GM19372 (cell line): ENCODE data around the gene DPP6.

Experiments
- ATAC-seq: cut with Tn5 transposase; IDR thresholded peaks from one replicate; pipeline ENCODE4 v1.9.1; 2021; ENCODE audit warnings: mild to moderate bottlenecking, low read depth, moderate library complexity; ENCODE audit not compliant: unreplicated experiment

Gene DPP6

DNA sequence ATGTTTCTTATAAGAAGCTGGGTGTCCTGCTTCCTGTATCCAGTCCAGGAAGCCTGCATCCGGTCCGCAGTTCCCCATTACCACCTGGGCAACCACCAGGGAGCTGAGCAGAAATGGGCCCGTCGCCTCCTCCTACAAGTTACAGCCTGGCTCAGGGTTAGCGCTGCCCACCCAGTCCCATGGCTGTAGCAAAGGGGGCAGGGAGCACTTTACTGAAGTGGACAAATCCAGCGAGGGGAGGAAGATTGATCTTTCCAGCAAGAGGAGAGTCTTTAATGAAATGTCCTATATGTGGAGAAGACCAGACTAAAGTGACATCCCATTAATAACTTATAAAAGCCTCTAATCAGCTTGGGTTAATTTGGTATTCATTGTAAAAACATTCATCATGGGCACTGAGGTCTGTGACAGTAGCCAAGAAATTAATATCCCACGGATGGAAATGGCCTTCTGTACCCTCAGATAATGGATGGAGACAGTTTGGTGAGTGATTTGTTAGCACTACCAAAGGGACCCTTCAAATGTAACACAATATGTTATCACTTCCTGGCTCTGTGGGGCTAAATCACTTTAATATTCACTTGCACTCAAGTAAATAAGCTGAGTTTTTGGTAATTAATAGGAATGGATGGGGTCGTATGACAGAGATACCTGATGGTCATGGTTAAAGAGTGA lies 627.3 kb downstream of the DPP6 start:
- no peak for ATAC-seq

DNA sequence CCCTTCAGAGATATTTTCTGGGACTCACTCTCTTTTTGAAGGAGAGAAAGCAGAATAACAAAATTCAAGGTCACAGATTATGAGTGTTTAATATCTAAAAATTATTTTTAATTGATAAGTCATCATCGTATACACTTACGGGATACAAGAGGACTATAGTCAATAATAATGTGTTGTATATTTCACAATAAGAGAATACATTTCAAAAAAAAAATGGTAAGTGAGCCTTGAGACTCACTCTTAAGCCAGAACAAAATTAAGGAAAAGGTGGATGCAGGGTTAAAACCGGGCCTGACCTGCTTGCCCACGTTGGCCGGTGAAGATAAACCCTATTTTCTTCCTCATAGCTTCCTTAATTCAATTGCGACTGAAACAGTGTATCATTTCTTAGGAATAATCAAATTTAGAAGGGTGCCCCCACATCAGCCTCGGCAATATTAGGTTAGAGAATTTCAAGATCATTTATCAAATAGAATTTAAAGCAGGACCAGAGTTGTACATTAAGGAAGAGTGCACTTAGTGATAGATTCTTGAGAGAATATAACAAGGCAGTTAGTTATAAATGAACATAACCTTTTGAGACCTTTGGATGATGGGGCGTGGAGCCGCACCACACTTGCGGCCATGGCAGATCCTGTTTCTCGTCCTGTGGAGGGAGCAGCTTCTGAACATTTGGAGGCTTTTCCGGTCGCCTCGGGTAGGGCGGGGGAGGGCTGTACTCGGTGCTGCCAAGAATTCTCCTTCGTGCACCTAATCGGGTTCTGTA lies 628.9 kb downstream of the DPP6 start:
- no peak for ATAC-seq

DNA sequence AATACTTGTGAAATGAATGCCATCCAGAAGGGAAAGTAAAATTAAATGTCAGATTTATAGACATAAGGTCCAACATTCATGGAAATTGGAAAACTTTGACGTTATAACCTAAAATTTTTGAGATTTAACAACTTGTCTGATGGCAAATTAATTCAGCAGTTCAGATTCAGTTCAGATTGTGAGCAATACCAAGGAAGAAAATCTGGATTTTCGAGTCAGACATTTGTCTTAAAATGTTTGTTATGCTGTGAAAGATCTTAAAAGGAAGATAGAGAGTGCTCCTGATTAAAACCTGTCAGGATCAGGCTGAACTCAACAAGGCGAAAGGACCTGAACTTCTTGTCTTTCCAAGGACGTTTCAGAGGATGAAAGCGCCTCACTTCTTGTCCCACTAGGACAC lies 629.8 kb downstream of the DPP6 start:
- ATAC-seq, result no peak

DNA sequence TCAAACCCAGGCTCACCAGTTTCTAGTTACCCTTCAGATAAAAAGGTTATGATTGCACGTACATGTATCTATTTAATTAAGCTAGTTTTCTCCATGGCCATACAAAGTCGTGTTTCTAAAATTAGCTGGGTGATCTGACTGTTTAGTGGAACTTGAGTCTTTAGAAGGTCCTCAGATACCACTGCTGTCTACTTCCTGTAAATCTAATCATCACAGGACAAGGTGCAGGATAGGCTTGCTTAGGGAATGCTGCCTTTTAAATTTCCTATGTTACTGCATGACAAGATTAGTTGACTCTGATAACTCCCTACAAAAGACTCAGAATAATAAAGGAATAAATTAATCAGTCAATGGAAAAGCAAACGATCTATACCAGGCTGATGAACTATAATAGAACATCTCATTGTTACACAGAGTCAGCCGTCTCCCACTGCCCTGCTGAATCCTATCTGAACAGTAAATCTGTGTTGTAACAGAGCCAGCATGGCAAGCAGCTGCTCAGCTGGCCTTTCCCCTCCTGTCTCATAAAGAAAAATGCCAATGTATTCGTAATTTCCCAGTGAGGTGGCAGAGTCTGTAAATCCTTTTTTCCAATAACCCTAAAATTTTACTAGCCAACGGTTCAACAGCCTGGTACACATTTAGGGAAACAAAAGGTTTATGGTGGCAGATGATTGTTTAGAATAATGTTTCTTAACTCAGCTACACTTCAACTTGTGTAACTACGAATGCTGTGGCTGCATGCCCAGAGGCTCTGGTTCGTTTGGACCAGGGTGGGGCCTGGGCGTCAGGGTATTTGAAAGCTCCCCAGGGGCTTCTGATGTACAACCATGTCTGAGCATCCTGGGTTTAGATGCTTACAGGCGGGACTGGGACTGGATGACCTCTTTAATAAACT lies 632.7 kb downstream of the DPP6 start:
- no peak for ATAC-seq

DNA sequence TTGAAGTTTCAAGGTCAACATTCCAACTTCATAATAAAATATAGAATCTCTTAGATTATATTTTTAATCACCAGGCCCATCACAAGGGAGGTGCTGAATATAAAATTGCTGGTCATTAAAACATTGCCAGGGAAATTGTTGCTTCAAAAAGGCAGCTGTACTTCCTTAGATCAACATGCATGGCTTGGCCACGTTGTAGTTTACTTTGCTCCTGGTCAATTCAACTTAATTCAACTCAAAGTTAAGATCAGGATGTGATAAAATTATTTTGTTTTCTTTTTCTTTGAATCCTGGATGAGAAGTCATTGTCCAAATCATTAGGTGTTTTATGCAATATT lies 633.3 kb downstream of the DPP6 start:
- no peak for ATAC-seq

DNA sequence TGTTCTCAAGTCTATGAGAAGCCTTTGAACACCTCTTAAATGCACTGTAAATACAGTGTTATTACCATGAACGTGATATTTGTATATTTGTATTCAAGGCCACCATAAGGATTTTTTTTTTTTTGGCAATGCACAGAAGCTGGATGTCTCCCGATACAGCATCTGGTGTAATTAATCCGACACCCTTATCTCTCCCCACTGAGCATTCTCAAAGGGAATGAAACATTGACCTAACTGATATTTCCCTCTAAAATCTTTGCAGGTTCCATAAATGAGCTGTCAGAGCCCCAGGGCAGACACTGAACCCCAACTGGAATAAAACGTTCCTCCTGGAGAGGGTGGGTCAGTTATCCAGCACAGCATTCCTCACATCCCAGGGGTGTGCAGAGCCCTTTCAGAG lies 634.1 kb downstream of the DPP6 start:
- no peak for ATAC-seq

DNA sequence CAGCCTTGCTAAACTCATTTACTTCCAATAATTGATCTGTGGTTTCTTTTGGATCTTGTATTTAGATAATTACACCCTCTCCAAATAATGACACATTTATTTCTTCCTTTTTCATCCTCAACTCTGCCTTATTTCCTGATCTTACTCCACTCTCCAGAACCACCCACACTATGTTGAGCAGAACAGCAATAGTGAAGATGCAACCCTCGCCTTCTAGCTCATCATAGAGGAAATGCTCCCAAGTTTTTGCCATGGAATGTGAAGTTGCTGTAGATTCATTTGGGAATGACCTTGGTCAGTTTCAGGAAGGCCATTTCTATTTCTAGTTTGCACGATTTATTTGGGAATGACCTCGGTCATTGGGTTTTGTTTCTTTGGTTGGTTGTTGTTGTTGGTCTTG lies 636.8 kb downstream of the DPP6 start:
- ATAC-seq, result no peak

DNA sequence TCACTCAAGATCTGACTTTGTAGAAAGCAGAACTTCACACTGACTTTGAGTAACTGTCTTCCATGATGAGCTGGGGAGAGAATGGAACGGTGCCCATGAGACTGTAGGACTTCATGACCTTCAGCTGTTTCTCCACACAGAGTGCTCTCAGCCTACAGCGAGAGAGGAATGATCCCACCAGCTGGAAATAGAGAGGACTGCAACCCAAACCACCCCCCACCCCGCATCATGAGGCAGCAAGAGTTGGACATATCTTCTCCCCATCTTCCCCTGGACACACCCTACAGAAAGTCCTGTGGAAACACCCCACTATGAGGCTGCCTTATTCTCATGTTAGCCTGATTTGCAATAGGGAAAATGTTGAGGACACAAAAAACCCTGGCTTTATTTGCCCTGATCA lies 638.2 kb downstream of the DPP6 start:
- no peak for ATAC-seq

DNA sequence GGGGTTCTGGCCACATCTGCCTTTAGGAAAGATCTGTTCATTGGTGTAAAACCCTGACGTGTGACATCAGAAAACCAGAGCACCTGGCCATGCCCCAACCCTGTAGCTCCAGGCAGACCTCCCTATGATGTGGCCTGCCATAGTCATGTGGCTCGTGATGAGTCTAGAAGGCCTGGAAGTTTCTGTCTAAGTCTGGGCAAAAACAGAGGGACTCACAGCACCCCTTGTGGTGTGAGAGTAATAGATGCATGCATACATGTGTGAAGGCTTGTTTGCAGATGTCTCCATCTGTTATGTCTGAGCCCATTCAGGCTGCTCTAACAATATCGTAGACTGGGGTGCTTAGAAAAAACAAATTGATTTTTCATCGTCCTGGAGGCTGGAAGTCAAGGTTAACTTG lies 641.5 kb downstream of the DPP6 start:
- ATAC-seq, result no peak

DNA sequence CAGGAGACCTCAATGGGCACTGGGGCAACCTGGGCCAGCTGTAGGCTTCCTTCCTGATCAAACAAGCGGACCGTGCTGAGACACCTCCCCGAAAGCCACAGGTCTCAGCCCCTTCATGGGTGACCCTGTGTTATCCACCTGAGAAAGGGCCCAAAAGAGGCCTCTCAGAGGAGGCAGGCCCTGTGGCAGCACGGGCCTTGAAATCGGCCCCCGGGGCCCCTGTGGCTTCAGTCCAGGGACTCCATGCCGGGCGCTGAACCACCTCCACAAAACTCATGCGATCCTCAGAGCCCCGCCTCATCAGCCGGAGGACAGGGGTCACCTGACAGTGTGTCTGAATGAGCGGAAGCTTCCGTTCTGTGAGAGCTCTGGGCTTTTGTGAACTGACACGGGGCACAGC lies 643.6 kb downstream of the DPP6 start:
- no peak for ATAC-seq

DNA sequence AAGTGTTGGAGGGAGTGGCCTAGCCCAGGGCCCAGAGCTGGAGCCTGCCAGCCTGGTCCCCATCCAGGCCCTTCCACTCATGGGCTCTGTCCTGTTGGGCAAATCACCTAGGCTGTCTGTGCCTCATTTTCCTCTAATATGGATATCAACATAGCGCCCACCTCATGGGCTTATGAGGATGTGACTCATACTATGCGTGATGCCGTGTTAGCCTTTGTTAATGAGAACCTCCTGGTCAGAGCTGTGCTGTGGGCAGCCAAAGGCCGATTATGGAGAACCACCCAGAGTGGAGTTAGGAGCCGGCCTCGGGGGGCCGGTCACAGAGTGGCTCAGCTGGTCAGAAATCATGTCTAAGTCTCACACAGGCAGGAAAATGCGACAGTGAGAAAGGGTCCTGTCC lies 644.4 kb downstream of the DPP6 start:
- no peak for ATAC-seq

DNA sequence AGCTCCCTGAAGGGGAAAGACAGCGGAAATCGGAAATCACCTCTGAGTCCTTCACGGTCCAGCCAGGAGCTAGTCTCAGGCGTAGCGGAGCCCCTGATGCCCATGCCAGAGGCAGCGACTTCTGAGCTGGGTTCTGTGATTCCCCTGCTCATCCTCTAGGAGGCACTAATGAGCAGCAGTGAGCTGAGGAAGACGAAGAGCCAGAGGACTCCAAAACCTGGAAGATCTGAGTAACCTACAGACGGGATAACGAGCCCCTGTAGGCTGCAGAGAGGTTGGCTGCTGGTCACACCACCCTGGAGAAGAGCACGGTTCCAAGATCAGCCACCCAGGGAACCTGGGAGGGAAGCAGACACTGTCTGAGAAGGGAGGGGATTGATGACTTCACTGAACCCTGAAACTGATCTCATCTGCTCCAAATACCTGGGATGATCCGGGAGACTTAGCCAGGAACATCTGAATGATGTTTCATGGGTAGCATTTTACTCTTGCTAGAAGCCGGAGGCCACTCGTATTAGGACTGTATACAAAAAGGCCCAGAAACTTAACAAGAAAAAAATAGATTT lies 646.6 kb downstream of the DPP6 start:
- ATAC-seq, result no peak

DNA sequence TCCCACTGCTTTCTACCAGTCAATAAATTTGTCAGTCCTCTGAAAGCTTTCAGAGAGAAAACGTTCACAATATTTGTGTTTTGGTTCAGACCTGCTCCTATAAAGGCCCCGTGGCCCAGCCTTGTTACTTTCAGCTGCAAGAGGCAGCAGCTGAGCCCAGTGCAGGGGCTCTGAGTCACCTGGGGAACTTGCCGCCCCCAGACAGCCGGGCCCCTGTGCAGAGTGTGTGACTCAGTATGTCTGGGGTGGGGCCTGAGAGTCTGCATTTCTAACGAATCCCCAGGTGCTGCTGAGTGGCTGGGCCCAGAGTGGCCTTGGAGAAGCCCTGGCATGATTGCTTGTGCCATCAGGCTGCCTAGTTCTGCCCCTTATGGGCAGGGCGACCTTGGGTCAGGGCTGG lies 647.2 kb downstream of the DPP6 start:
- ATAC-seq, result no peak

DNA sequence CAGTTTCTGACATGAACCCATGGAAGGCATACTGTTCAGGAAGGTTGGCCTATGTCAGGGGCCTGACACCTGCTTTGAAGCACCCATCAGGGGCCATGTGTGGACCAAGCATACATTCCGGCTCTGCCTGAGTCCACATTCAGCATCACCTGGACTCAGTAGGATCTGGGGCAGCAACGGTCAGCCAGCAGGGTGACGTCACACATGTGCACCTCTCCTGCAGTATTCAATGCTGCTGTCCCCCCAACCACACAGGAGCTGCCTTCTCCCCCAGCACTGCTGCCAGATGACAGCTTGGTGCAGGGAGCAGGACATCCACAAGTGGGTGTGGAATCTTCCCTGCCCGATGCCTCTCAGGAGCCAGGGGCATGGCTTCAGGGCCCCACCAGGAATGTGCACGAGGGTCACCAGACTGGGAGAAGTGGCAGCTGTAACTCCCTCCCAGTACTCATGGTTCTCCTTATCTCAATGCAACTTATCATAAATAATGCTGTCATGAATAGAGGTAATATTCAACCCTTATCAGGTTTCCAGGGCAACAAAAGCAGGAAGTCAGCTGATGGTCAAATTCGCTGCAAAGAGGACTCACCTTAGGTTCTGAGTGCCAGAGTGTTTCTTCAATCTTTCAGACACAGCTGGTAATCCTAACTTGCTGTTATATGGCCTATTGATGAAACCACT lies 657.8 kb downstream of the DPP6 start:
- no peak for ATAC-seq

DNA sequence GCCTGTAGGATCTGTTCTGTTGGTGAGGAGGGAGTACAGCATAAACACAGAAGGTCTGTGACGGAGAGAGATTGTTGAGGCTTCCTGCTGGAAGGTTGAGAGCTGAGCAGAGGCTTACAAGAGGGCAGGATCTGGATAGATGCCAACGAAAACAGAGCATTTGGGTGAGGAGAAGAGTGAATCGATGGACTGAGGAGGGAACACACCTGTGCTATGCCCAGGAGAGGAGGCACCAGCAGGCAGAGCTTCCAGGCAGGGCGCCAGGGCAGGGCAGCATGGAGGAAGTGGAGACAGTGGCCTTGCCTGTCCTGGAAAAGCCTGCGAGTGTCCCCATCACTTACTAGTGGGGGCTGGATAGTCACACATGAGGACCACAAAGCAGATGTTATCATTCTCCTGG lies 667.8 kb downstream of the DPP6 start:
- no peak for ATAC-seq

DNA sequence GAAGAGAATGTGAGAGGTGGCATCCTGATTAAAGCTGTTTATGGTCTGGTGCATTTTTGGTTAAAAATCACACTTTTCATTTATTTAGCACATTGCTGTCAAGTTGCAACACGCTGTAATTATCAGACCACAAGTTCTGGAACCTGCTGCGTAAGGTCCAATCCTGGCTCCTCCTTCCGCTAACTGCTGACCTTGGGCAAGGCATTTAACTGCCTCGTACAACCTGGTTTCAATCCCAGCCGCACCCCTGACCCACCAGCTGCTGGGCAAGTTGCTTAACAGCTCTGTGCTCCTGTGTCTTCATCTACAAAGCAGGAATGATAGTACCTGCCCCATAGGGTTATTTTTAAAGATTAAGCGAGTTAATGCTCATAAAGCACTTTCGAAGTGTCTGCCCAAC lies 668.9 kb downstream of the DPP6 start:
- ATAC-seq, result no peak

DNA sequence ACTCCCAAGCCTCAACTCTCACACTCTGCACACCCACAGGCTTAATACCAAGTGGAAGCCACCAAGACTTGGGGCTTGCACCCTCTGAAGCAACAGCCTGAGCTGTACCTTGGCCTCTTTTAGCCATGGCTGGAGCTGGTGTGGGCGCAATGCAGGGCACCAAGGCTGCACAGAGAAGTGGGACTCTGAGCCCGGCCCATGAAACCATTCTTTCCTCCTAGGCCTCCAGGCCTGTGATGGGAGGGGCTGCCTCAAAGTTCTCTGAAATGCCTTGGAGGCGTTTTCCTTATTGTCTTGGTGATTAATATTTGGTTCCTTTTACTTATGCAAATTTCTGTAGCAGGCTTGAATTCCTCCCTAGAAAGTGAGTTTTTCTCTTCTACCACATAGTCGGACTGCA lies 674.2 kb downstream of the DPP6 start:
- no peak for ATAC-seq

DNA sequence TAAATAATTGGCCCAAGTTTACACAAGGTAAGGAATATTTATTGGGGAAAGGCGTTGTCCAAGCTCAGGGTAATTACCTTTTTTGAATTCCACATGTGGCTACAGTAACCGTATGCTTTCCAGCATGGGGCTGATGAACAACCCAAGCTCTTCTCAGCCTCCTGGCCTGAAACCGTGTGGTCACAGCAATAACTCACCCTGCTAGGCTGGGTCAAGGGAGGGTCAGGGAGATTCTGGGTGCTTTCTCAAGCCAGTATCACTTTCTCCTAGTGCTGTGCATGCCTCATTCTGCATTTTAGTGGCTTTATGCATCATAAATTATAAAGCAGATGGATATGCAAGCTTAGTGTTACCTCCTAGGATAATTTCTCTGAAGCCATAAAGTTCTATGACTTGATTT lies 676.9 kb downstream of the DPP6 start:
- ATAC-seq, result no peak

DNA sequence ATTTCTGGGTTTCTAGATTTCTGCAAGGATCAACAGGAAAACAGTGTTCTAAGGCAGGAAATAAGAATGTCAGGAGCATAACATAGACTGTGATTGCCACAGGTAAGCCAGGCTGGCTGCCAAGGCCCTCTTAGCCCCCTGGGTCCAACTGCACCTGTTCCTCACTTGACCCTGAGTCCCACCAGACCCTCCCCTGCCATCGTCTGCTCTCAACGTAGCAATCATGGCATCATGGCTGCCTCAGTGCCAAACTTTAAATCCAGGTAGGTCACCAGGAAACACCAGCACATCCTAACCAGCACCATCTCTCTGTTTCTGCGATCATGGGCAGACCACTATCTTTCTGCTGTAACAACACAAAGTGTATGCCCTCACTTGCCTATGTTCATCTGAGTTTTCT lies 683.6 kb downstream of the DPP6 start:
- ATAC-seq, result no peak

DNA sequence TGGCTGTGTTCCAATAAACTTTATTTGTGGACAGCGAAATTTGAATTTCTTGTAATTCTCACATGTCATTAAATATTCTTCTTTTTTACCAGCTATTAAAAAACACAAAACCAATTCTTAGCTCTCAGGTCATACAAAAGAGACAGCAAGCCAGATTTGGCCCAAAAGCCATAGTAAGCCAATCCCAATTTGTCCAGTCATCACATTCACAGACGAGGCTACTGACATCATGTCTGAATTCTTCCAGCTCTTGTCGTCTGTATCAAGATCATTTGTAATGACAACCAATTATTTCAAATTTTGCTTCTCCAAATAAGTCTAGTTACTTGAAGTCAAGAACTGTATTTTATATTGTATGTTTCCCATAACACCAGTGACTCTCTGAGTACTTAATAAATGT lies 684.2 kb downstream of the DPP6 start:
- no peak for ATAC-seq

DNA sequence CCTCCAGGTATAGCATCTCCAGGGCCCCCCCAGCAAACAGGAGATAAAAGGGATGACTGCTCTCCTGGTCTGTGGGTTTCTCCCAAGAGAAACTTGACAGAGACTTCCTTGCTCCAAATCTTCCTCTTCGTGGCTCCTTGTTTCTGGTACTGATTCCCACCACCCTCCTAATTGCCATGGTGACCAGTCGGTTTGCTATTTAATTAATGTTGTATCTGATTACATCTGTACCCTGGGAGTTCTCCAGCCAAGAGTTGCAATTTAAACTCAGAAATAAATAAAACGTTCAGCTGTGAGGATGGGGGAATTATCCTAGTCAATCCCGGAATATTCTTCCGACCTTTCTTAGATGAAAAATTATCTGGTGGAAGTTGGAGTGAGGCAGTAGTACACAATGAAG lies 686.0 kb downstream of the DPP6 start:
- ATAC-seq, result no peak
